RWPE2 (cell line): ENCODE results near the gene SUMF1.

ENCODE experiments used
- ATAC-seq: fragments of 200-7000 bp; cut with Tn5 transposase; 3 replicates; pipeline ENCODE4 v1.9.1; 2021; ENCODE audit warnings: low read depth
- DNase-seq: peaks from one replicate; pipeline ENCODE4 v3.0.0-alpha.2; 2020; ENCODE audit warnings: low spot score
- H3K27ac ChIP-seq: fragments of 450-650 bp; 2 replicates; pipeline ENCODE4 v1.5.1; 2017; ENCODE audit warnings: mild to moderate bottlenecking; ENCODE audit not compliant: poor library complexity, severe bottlenecking
- H3K27me3 ChIP-seq: fragments of 250-450 bp; sonication (Bioruptor Pico); 2 replicates; pipeline ENCODE4 v1.5.1; 2021; ENCODE audit warnings: mild to moderate bottlenecking, moderate library complexity; ENCODE audit not compliant: insufficient read depth, poor library complexity, severe bottlenecking
- H3K36me3 ChIP-seq: fragments of 250-450 bp; sonication (Bioruptor Pico); 2 replicates; pipeline ENCODE4 v1.5.1; 2020; ENCODE audit warnings: low read depth, mild to moderate bottlenecking, moderate library complexity
- H3K4me1 ChIP-seq: fragments of 250-450 bp; sonication (Bioruptor Pico); 2 replicates; pipeline ENCODE4 v1.5.1; 2021; ENCODE audit warnings: mild to moderate bottlenecking, moderate library complexity; ENCODE audit not compliant: insufficient read depth, poor library complexity, severe bottlenecking
- H3K4me3 ChIP-seq: fragments of 250-450 bp; sonication (Bioruptor Pico); 2 replicates; pipeline ENCODE4 v1.5.1; 2021; ENCODE audit warnings: mild to moderate bottlenecking, moderate library complexity; ENCODE audit not compliant: severe bottlenecking
- H3K9me3 ChIP-seq: fragments of 250-450 bp; sonication (Bioruptor Pico); 2 replicates; pipeline ENCODE4 v1.5.1; 2021; ENCODE audit warnings: mild to moderate bottlenecking, moderate library complexity; ENCODE audit not compliant: severe bottlenecking
- TF ChIP-seq, protein P1 (sequence below): fragments of 450-650 bp; IDR thresholded peaks from one replicate; pipeline ENCODE4 v1.5.1; 2017; ENCODE audit warnings: mild to moderate bottlenecking, moderate library complexity; ENCODE audit not compliant: poor library complexity, severe bottlenecking

The SUMF1 gene

GRCh38 chr3:4504340-4505261 lies 37.5 kb upstream of the SUMF1 start:
- Histone ChIP-seq H3K27me3 (no peaks in the 10 kb centered on the region), H3K9me3 (no peaks in the 10 kb centered on the region), H3K36me3 (no peaks in the 10 kb centered on the region), H3K4me1 (peaks cover 9% of the 10 kb centered on the region), H3K4me3 (no peak overlapping the region), H3K27ac (no peak overlapping the region)
- DNase-seq: no peak
- TF ChIP-seq, protein P1, sequence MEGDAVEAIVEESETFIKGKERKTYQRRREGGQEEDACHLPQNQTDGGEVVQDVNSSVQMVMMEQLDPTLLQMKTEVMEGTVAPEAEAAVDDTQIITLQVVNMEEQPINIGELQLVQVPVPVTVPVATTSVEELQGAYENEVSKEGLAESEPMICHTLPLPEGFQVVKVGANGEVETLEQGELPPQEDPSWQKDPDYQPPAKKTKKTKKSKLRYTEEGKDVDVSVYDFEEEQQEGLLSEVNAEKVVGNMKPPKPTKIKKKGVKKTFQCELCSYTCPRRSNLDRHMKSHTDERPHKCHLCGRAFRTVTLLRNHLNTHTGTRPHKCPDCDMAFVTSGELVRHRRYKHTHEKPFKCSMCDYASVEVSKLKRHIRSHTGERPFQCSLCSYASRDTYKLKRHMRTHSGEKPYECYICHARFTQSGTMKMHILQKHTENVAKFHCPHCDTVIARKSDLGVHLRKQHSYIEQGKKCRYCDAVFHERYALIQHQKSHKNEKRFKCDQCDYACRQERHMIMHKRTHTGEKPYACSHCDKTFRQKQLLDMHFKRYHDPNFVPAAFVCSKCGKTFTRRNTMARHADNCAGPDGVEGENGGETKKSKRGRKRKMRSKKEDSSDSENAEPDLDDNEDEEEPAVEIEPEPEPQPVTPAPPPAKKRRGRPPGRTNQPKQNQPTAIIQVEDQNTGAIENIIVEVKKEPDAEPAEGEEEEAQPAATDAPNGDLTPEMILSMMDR: no peak
- peak; percentile 76 for ATAC-seq

DNA sequence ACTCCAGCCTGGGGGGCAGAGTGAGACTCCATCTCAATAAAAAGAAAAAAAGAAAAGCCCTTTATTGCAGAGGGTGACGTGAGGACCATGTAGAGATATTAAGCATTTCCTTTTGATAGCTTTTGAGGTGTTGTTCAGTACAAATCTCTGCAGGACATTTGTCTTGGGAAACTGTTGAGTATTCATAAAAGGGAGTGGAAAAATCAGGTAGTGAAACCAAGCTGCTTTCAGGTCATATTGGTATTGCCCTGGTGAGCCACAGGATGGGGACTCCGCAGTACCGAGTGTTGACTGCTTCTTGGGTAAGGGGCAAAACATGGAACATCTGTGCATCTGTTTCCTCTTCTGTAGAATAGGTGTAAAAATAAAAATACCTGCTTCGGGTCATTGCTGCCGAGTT lies 36.0 kb upstream of the SUMF1 start:
- Histone ChIP-seq H3K27me3 (no peaks in the 10 kb centered on the region), H3K27ac (no peak overlapping the region), H3K4me1 (peaks cover 9% of the 10 kb centered on the region), H3K4me3 (no peak overlapping the region), H3K9me3 (no peaks in the 10 kb centered on the region), H3K36me3 (no peaks in the 10 kb centered on the region)
- TF ChIP-seq, protein P1: no peak
- DNase-seq (no peak), ATAC-seq (no peak)

DNA sequence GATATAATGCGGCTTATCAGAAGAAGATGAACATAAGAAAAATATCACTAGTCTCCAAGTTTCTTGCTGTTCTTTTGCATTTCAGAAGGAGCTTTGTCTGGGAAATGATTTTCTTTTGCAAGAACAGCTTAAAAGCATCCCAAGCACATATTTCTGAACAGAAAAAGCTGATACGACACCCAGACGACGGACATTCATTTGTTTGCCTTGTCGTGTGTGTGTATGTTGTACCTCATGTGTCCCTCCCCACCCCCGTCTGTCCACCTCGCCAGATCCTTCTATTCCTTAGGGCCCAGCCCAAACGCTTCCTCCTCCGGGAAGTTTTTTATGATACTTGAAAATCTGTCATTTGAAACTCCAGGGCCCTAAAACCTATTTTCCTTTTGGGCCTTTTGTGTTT lies 34.9 kb upstream of the SUMF1 start:
- DNase-seq: no peak
- Histone ChIP-seq H3K36me3 (no peaks in the 10 kb centered on the region), H3K9me3 (no peaks in the 10 kb centered on the region), H3K4me3 (no peak overlapping the region), H3K4me1 (peaks cover 9% of the 10 kb centered on the region), H3K27ac (no peak overlapping the region), H3K27me3 (no peaks in the 10 kb centered on the region)
- TF ChIP-seq, protein P1: no peak
- no peak for ATAC-seq

DNA sequence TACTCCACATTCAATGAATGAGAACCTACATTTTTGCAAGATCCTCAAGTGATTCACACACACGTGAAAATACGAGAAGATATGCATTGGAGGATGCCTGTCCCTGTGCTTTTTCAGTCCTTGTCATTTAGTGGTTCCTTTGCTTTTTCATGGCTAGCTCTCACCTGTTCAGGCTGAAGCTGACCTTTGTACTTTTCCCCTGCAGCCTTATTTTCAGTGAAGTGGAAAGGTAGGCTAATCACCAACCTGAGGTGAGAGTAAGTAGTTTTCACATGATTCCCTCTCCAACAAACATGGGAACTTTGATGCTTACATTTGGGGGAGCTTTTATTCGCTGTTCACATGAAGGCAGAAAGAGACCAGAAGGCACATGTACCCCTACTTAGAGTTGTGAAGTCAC lies 34.4 kb upstream of the SUMF1 start:
- TF ChIP-seq, protein P1: no peak
- H3K36me3 ChIP-seq: no peaks in the 10 kb centered on the region
- H3K9me3 ChIP-seq: no peaks in the 10 kb centered on the region
- H3K27me3 ChIP-seq: no peaks in the 10 kb centered on the region
- DNase-seq (no peak), ATAC-seq (no peak)
- H3K4me1 ChIP-seq: peaks cover 9% of the 10 kb centered on the region
- no peak overlapping the region for H3K4me3 ChIP-seq
- H3K27ac ChIP-seq: no peak overlapping the region

- no peak for DNase-seq
- TF ChIP-seq, protein P1: no peak
- Histone ChIP-seq H3K4me1 (peaks cover 6% of the 10 kb centered on the region), H3K27ac (no peak overlapping the region), H3K27me3 (no peaks in the 10 kb centered on the region), H3K4me3 (no peak overlapping the region), H3K9me3 (no peaks in the 10 kb centered on the region), H3K36me3 (no peaks in the 10 kb centered on the region)
- no peak for ATAC-seq
Observed at GRCh38 chr3:4498446-4498845, 31.4 kb upstream of the SUMF1 start.
